GM23248 (cell line): ENCODE measurements around the gene GPR155. TPM values are rescaled to one million over a fixed set of nuclear protein-coding genes. Genes with fewer than 3 reads are reported as not detected.
"Not testable (repeated sequence)": the region's sequence is repeated elsewhere in the genome, so short reads cannot be mapped to it uniquely, and the experiment has no call there.

ENCODE experiments used
- DNase-seq: peaks from one replicate; pipeline ENCODE4 v3.0.0-alpha.2; 2015
- H2AFZ ChIP-seq: fragments of 200-600 bp; sonication (generic); 2 replicates; pipeline ENCODE4 v1.6.1; 2016; ENCODE audit warnings: antibody characterized with exemption
- H3F3A ChIP-seq: fragments of 200-600 bp; sonication (generic); 2 replicates; pipeline ENCODE4 v1.6.1; 2016; ENCODE audit warnings: mild to moderate bottlenecking, antibody characterized with exemption, mixed run types; ENCODE audit not compliant: insufficient read depth
- H3K27ac ChIP-seq: fragments of 200-600 bp; sonication (generic); 2 replicates; pipeline ENCODE4 v1.5.1; 2016; ENCODE audit warnings: mild to moderate bottlenecking
- H3K27me3 ChIP-seq: fragments of 200-600 bp; sonication (generic); replicated peaks from 2 replicates; pipeline ENCODE4 v1.6.1; 2016; ENCODE audit warnings: mild to moderate bottlenecking; ENCODE audit not compliant: insufficient read depth
- H3K36me3 ChIP-seq: fragments of 200-600 bp; sonication (generic); 2 replicates; pipeline ENCODE4 v1.6.1; 2016; ENCODE audit warnings: low read depth, mild to moderate bottlenecking
- H3K4me1 ChIP-seq: fragments of 200-600 bp; sonication (generic); 2 replicates; pipeline ENCODE4 v1.6.1; 2016; ENCODE audit warnings: mild to moderate bottlenecking; ENCODE audit not compliant: insufficient read depth
- H3K4me2 ChIP-seq: fragments of 200-600 bp; sonication (generic); one replicate; pipeline ENCODE4 v1.6.1; 2016; ENCODE audit warnings: mild to moderate bottlenecking; ENCODE audit not compliant: unreplicated experiment
- H3K4me3 ChIP-seq: fragments of 200-600 bp; sonication (generic); 2 replicates; pipeline ENCODE4 v1.5.1; 2016; ENCODE audit warnings: mild to moderate bottlenecking
- H3K79me2 ChIP-seq: fragments of 200-600 bp; sonication (generic); 2 replicates; pipeline ENCODE4 v1.6.1; 2016; ENCODE audit warnings: mild to moderate bottlenecking; ENCODE audit not compliant: insufficient read depth
- H3K9ac ChIP-seq: fragments of 200-600 bp; sonication (generic); 2 replicates; pipeline ENCODE4 v1.6.1; 2016; ENCODE audit warnings: mild to moderate bottlenecking
- H3K9me2 ChIP-seq: fragments of 200-600 bp; sonication (generic); 2 replicates; pipeline ENCODE4 v1.6.1; 2016; ENCODE audit warnings: mixed run types, mild to moderate bottlenecking, moderate library complexity; ENCODE audit not compliant: insufficient read depth
- H3K9me3 ChIP-seq: fragments of 200-600 bp; sonication (generic); one replicate; pipeline ENCODE4 v1.6.1; 2017; ENCODE audit warnings: low read depth
- H4K20me1 ChIP-seq: fragments of 200-600 bp; sonication (generic); 2 replicates; pipeline ENCODE4 v1.6.0; 2016; ENCODE audit not compliant: insufficient read depth
- EZH2 ChIP-seq: fragments of 200-600 bp; sonication (generic); IDR thresholded peaks from 2 replicates; pipeline ENCODE4 v1.6.1; 2018; ENCODE audit warnings: antibody characterized with exemption, mild to moderate bottlenecking; ENCODE audit not compliant: insufficient read depth, poor library complexity, severe bottlenecking
- EZH2phosphoT487 ChIP-seq: fragments of 200-600 bp; sonication (generic); IDR thresholded peaks from 2 replicates; pipeline ENCODE4 v1.6.1; 2018; ENCODE audit warnings: antibody characterized with exemption, moderate library complexity, mild to moderate bottlenecking, low read depth; ENCODE audit not compliant: insufficient read depth
- WGBS, 2 experiments: methylation state at CpG; one replicate each; pipeline ENCODE4 v1.1.6; 2015 to 2017; ENCODE audit warnings: low lambda C conversion rate in 2 of 2, low coverage in 1 of 2; ENCODE audit errors: missing lambda C conversion rate in 2 of 2; 5-methylcytosine and 5-hydroxymethylcytosine counted together
- in situ Hi-C: fragments of 300-500 bp; cut with MboI; formaldehyde crosslinking; loops from 2 replicates; pipeline ENCODE4 v1.15.0; 2020
- polyA plus RNA-seq: library from polyadenylated mRNA; unstranded; fragments of >200 nt; fragmentation: Nextera tagmentation; extraction: Ambion mirVana; gene quantifications from 2 replicates; pipeline ENCODE4 v1.2.1, GENCODE V29; 2016
- total RNA-seq: library from RNA; depleted of rRNA; stranded (reverse); fragments of >200 nt; shearing (Covaris generic); gene quantifications from 2 replicates; pipeline ENCODE4 v1.2.3, GENCODE V29; 2014

The GPR155 gene
- total and polyA plus RNA-seq, 2 experiments from 2014 or later: 3.2 to 3.4 TPM

DNA sequence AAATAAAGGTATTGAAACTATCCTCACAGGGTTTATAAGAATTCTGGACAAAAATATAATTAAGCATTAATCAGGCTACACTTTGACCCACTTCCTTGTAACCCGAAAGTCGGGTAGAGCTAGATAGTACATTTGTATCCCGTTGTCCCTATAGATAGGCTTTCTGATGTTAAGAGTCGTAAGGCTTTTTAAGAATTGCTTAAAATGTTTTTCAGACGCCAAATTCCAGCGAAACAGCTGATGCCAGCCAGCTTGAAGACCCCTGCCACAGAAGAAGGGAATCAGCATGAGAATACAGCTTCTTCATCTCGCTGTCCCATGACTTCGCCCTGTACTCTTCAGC, 962 bp upstream of the GPR155 start:
- Histone ChIP-seq H3K9me2 (no peaks in the 10 kb centered on the region), H2AFZ (peak overlapping the region; percentile 99), H3K36me3 (no peaks in the 10 kb centered on the region), H3K27me3 (no peaks in the 10 kb centered on the region), H4K20me1 (no peaks in the 10 kb centered on the region), H3K4me2 (peak overlapping the region; percentile 81), H3F3A (no peaks in the 10 kb centered on the region), H3K4me3 (peak overlapping the region; percentile 85), H3K79me2 (no peaks in the 10 kb centered on the region), H3K27ac (no peak overlapping the region), H3K4me1 (peaks cover 11% of the 10 kb centered on the region; the same call in 1 of the 2 replicates), H3K9ac (no peak overlapping the region), H3K9me3 (no peaks in the 10 kb centered on the region)
- DNase-seq: no peak
- in situ Hi-C loops: no loop called here
- no peak for TF ChIP-seq EZH2phosphoT487
- no peak for TF ChIP-seq EZH2
- WGBS, 2 experiments: 97% methylated on average over 8 of the region's 8 CpGs

DNA sequence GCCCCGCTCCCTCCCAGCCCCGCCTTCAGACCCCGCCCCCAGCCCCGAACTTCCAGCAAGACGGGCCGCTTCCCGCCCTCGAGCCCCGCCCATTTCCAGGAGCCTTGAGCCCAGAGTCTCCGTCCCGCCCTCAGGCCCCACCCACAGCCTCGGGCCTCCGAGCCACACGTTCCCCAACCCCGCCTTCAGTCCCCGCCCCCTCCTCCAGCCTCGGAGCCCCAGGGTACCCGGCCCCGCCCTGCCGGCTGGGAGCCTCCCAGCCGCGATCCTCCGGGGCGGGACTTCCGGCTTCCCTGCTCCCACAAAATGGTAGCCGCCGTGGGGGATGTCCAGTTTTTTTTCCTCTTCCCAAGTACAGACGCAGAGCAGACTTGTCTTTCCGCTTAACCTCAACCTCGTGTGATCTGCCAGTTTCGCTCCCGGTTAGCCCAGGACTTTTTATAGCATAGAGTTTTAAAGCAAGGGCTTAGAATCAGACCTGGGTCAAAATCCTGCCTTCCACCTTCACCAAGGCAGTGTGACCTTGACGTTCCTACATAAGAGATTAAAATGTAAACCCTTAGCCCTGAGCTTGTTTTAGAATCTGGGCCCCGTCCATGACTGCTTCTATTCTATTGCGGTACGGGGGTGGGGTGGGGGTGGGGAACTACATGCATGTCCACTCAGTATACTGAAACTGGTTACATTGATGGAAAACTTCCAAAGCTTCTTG, 435 bp upstream of the GPR155 start:
- Histone ChIP-seq H2AFZ (peak overlapping the region; percentile 99), H4K20me1 (no peaks in the 10 kb centered on the region), H3K9me2 (no peaks in the 10 kb centered on the region), H3K4me2 (peak overlapping the region; percentile 81), H3K79me2 (no peaks in the 10 kb centered on the region), H3K27ac (peak overlapping the region; percentile 47), H3K4me1 (peaks cover 11% of the 10 kb centered on the region; the same call in 1 of the 2 replicates), H3K27me3 (no peaks in the 10 kb centered on the region), H3F3A (no peaks in the 10 kb centered on the region), H3K36me3 (no peaks in the 10 kb centered on the region), H3K9ac (peak overlapping the region; percentile 68), H3K4me3 (peak overlapping the region; percentile 91), H3K9me3 (no peaks in the 10 kb centered on the region)
- DNase-seq: peak; percentile 99
- 3 to 5% methylated on average over 25 to 36 of the region's 36 CpGs for WGBS, 2 experiments
- TF ChIP-seq EZH2phosphoT487: no peak
- no peak for TF ChIP-seq EZH2
- in situ Hi-C loops: no loop called here

DNA sequence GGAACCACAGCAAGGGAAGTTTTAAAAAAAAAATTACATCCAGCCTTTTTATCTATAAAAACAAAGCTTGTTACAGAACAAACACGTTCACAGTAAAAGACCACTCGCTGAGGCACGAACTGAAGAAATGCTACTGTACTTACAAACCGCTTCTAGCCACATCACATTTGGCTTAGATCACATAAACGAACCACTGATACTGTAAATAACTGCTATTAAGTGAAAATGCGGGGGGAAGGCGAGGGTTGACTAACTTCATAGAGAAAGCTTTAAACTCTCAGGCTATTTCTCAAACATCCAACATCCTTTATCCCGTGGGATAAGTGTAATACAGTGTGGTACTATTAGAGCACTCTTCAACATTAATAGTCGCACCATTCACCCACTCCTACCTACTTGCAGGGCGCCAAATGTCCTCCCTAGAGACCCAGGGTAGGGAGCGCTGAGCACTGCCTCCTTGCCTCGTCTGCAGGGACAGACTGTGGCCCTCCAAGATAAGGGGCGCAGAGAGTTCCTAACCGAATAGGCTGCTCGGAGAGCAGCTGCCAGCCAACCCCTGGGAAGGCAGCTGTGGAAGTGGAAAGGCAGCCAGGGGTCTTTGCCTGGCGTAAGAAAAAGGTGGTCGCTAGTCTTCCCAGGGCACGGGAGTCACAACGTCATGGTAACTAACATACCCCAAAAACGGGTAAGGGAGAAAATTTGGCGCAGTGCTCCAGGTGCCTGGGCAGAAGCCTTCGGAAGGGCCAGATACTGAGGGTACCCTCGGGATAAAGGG, 854 bp downstream of the GPR155 start:
- Histone ChIP-seq H3K9ac (peak overlapping the region; percentile 77), H2AFZ (peak overlapping the region; percentile 95), H3K9me3 (no peaks in the 10 kb centered on the region), H3K4me3 (peak overlapping the region; percentile 91), H3K79me2 (no peaks in the 10 kb centered on the region), H3F3A (no peaks in the 10 kb centered on the region), H3K27me3 (no peaks in the 10 kb centered on the region), H4K20me1 (no peaks in the 10 kb centered on the region), H3K4me2 (peak overlapping the region; percentile 100), H3K36me3 (no peaks in the 10 kb centered on the region), H3K27ac (no peak overlapping the region), H3K4me1 (peaks cover 11% of the 10 kb centered on the region; the same call in 1 of the 2 replicates), H3K9me2 (no peaks in the 10 kb centered on the region)
- TF ChIP-seq EZH2: no peak
- TF ChIP-seq EZH2phosphoT487: no peak
- peak; percentile 59 for DNase-seq
- WGBS, 2 experiments: 1 to 2% methylated on average over 23 of the region's 23 CpGs
- in situ Hi-C loops: no loop called here

DNA sequence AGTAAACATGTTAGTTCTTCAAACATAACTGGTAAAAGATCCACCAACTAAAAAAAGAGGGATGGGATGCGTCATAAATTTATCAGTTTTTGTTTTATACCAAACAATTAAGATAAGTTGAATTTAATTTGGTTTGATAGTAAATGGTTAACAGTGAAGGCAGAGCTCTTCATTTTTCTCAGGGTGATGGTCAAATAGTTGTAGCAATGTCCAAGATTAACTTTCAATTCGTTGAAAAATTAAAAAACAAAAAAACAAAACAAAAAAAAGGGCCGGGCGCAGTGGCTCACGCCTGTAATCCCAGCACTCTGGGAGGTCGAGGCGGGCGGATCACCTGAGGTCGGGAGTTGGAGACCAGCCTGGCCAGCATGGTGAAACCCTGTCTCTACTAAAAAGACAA, 1.8 kb downstream of the GPR155 start:
- peak overlapping the region; percentile 95; the same call in 1 of the 2 replicates for H2AFZ ChIP-seq
- 81% methylated on average over 9 of the region's 9 CpGs for whole genome bisulfite sequencing, 2 experiments
- H3K36me3 ChIP-seq, H3K9ac ChIP-seq, H3K9me3 ChIP-seq, H3K27me3 ChIP-seq, H3K9me2 ChIP-seq, H3K27ac ChIP-seq, H3K4me3 ChIP-seq, H4K20me1 ChIP-seq, H3K79me2 ChIP-seq, in situ Hi-C loops, DNase-seq, H3F3A ChIP-seq: not testable (repeated sequence)
- peak overlapping the region; percentile 100 for H3K4me2 ChIP-seq
- H3K4me1 ChIP-seq: peaks cover 11% of the 10 kb centered on the region; the same call in 1 of the 2 replicates
